ENCODE results near the gene IGF1.

IGF1 gene

DNA sequence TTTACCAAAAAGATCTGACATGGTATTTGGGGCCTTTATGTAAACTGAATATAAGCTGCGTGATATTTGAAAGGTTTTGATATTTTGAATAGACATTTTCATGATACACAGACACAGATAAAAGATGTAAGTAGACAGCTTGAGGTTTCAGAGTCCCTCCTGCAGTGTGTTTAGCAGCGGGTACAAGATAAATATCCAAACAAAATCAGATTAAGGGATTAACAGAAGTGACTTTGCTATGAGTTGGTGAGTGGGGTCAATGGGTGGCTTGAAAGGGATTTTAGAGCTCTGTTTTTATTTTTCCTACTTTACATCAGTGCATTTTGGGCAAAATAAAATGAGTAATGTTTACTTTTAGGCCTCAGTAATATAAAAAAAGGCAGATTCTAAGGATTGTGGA is 84.1 kb downstream of the IGF1 start:
- H3K27ac ChIP-seq (ENCODE audit: low read length), result no peak overlapping the region
- no peaks in the 10 kb centered on the region for H3K36me3 ChIP-seq (ENCODE audit: insufficient read depth, low read depth, low read length)
- H3K4me3 ChIP-seq (ENCODE audit: low read length), result no peak overlapping the region
- H3K9me3 ChIP-seq (ENCODE audit: insufficient read depth, low read depth, low read length), result no peaks in the 10 kb centered on the region
- H3K9ac ChIP-seq (ENCODE audit: low read depth, low read length), result no peak overlapping the region
- no peaks in the 10 kb centered on the region for H3K4me1 ChIP-seq (ENCODE audit: insufficient read depth, low read length)
- H3K27me3 ChIP-seq (ENCODE audit: insufficient read depth, low read length), result no peaks in the 10 kb centered on the region

GRCh38 chr12:102394200-102394599 is 86.2 kb downstream of the IGF1 start:
- Histone ChIP-seq H3K27ac (ENCODE audit: low read length) (no peak overlapping the region), H3K27me3 (ENCODE audit: insufficient read depth, low read length) (no peaks in the 10 kb centered on the region), H3K9ac (ENCODE audit: low read depth, low read length) (no peak overlapping the region), H3K4me1 (ENCODE audit: insufficient read depth, low read length) (no peaks in the 10 kb centered on the region), H3K36me3 (ENCODE audit: insufficient read depth, low read depth, low read length) (no peaks in the 10 kb centered on the region), H3K9me3 (ENCODE audit: insufficient read depth, low read depth, low read length) (no peaks in the 10 kb centered on the region), H3K4me3 (ENCODE audit: low read length) (no peak overlapping the region)

- Histone ChIP-seq H3K4me3 (ENCODE audit: low read length) (no peak overlapping the region), H3K4me1 (ENCODE audit: insufficient read depth, low read length) (no peaks in the 10 kb centered on the region), H3K9me3 (ENCODE audit: insufficient read depth, low read depth, low read length) (no peaks in the 10 kb centered on the region; the same call in 1 of the 2 replicates), H3K36me3 (ENCODE audit: insufficient read depth, low read depth, low read length) (no peaks in the 10 kb centered on the region), H3K27ac (ENCODE audit: low read length) (no peak overlapping the region), H3K9ac (ENCODE audit: low read depth, low read length) (no peak overlapping the region), H3K27me3 (ENCODE audit: insufficient read depth, low read length) (no peaks in the 10 kb centered on the region)
Observed at GRCh38 chr12:102390068-102390467, 90.3 kb downstream of the IGF1 start.

DNA sequence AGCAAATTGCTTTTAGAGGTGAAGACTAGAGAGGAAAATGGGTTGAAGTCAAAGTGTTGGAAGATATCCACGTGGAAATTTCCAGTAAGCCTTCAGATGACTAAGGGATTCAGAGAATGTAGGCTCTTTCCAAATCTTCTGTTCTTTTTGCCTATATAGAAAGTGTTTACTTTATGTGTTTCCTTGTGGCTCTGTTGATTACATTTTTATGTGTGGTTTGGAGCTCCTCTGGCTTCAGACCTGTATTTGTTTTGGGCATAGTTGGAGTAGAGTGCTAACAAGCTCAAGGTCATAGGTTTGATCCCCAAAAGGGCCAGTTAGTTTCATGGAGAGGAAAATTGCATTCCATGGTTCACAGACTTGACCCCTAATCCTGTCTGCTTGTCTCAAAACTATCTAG is 91.9 kb downstream of the IGF1 start:
- Histone ChIP-seq H3K27ac (ENCODE audit: low read length) (no peak overlapping the region), H3K36me3 (ENCODE audit: insufficient read depth, low read depth, low read length) (no peaks in the 10 kb centered on the region)

GRCh38 chr12:102385343-102385742 is 95.0 kb downstream of the IGF1 start:
- Histone ChIP-seq H3K27ac (ENCODE audit: low read length) (no peak overlapping the region), H3K9ac (ENCODE audit: low read depth, low read length) (no peak overlapping the region), H3K4me1 (ENCODE audit: insufficient read depth, low read length) (no peaks in the 10 kb centered on the region), H3K36me3 (ENCODE audit: insufficient read depth, low read depth, low read length) (no peaks in the 10 kb centered on the region), H3K9me3 (ENCODE audit: insufficient read depth, low read depth, low read length) (peaks cover 7% of the 10 kb centered on the region; the same call in 1 of the 2 replicates), H3K27me3 (ENCODE audit: insufficient read depth, low read length) (no peaks in the 10 kb centered on the region), H3K4me3 (ENCODE audit: low read length) (no peak overlapping the region)

More for the DNA sequence above, 91.9 kb downstream of the IGF1 start:
- no peak overlapping the region for H3K4me3 ChIP-seq (ENCODE audit: low read length)
- no peaks in the 10 kb centered on the region for H3K4me1 ChIP-seq (ENCODE audit: insufficient read depth, low read length)
- H3K9me3 ChIP-seq (ENCODE audit: insufficient read depth, low read depth, low read length), result peaks cover 7% of the 10 kb centered on the region; the same call in 1 of the 2 replicates
- H3K9ac ChIP-seq (ENCODE audit: low read depth, low read length), result no peak overlapping the region
- H3K27me3 ChIP-seq (ENCODE audit: insufficient read depth, low read length), result no peaks in the 10 kb centered on the region

DNA sequence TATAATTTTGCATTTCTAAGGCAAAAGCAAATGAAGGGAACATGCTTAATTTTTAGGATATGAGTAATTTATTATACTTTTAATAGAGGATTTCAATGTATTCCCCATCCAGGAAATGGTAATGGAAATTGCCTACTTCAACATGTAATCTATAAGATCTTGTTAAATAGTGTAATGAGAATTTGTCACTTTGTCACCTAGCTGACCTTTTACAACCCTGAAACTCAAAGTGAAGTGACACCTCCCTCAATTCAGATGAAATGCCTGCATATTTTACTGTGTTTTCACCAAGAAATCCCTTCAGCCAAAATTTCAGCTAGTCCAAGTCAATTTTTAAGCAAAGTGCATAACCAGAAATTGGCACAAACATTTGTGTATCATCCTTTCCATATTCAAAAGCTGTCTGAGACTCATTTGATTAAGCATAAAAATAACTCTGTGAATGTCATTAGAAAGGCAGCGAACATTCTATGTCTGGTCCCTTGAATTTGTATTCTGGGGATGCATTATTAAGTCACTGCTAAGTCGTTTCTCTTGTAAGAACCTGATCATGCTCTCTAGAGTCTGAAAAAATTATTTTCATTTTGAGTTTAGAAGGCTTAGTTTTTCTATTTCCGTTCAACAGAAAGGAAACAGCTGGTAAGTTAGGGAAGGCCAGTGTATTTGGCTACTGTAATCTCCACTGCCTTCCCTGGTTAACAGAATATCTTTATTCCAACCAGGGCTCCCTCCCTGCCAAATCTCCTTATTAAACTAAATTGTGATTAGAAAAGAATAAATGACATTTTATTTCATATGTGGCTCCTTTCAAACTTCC is 100.8 kb downstream of the IGF1 start:
- Histone ChIP-seq H3K36me3 (ENCODE audit: insufficient read depth, low read depth, low read length) (no peaks in the 10 kb centered on the region), H3K9ac (ENCODE audit: low read depth, low read length) (no peak overlapping the region), H3K27me3 (ENCODE audit: insufficient read depth, low read length) (no peaks in the 10 kb centered on the region), H3K4me1 (ENCODE audit: insufficient read depth, low read length) (no peaks in the 10 kb centered on the region), H3K4me3 (ENCODE audit: low read length) (no peak overlapping the region), H3K27ac (ENCODE audit: low read length) (no peak overlapping the region), H3K9me3 (ENCODE audit: insufficient read depth, low read depth, low read length) (peaks cover 7% of the 10 kb centered on the region; the same call in 1 of the 2 replicates)

DNA sequence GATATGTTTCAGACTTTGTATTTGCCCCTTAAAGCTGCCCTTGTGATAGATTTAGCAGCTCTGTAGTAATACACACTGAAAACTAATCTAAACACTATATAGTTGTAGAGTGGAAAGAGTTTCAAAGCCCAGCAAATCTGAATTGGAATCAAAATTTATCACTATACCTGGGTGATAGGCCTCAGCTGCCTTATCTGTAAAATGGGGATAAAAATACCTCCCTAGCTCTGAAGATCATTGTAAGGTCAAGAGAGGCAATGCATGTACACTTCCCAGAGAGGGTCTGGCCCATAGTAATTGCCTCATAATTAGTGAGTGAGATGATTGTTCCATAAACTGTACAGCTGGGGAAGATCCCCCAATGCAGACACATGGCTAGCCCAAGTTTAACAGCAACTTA is 103.6 kb downstream of the IGF1 start:
- Histone ChIP-seq H3K27ac (ENCODE audit: low read length) (no peak overlapping the region), H3K4me1 (ENCODE audit: insufficient read depth, low read length) (no peaks in the 10 kb centered on the region), H3K36me3 (ENCODE audit: insufficient read depth, low read depth, low read length) (no peaks in the 10 kb centered on the region), H3K9ac (ENCODE audit: low read depth, low read length) (no peak overlapping the region), H3K4me3 (ENCODE audit: low read length) (no peak overlapping the region), H3K9me3 (ENCODE audit: insufficient read depth, low read depth, low read length) (0 out of 2 replicates have a peak, but pooled peaks cover under 1% of the 10 kb centered on the region), H3K27me3 (ENCODE audit: insufficient read depth, low read length) (no peaks in the 10 kb centered on the region)

GRCh38 chr12:102376181-102376747 is 104.1 kb downstream of the IGF1 start:
- H3K9me3 ChIP-seq (ENCODE audit: insufficient read depth, low read depth, low read length), result 0 out of 2 replicates have a peak, but pooled peaks cover 3% of the 10 kb centered on the region
- no peak overlapping the region for H3K9ac ChIP-seq (ENCODE audit: low read depth, low read length)
- no peaks in the 10 kb centered on the region for H3K36me3 ChIP-seq (ENCODE audit: insufficient read depth, low read depth, low read length)
- no peaks in the 10 kb centered on the region for H3K27me3 ChIP-seq (ENCODE audit: insufficient read depth, low read length)
- no peaks in the 10 kb centered on the region for H3K4me1 ChIP-seq (ENCODE audit: insufficient read depth, low read length)
- H3K27ac ChIP-seq (ENCODE audit: low read length), result no peak overlapping the region
- no peak overlapping the region for H3K4me3 ChIP-seq (ENCODE audit: low read length)

DNA sequence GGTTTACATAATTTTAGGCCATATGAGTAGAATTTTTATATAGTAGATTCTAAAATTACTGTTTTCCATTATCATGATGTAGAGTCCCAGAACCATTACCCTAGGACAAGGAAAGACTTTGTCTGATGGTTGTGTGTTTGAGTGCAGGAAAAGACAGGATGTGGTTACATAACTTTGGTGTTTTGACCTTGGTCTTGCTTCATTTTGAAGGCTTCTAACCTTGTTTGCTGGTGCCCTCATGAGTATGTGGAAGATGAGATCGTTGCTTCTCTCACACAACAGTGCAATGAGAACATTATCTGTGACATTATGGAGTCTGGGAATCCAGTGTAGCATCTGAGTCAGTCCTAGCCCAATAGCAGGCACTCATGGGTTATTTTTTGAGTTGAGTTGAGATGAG is 106.2 kb downstream of the IGF1 start:
- Histone ChIP-seq H3K4me3 (ENCODE audit: low read length) (no peak overlapping the region), H3K27me3 (ENCODE audit: insufficient read depth, low read length) (no peaks in the 10 kb centered on the region), H3K36me3 (ENCODE audit: insufficient read depth, low read depth, low read length) (no peaks in the 10 kb centered on the region), H3K27ac (ENCODE audit: low read length) (no peak overlapping the region), H3K9me3 (ENCODE audit: insufficient read depth, low read depth, low read length) (peaks cover 12% of the 10 kb centered on the region; the same call in 1 of the 2 replicates), H3K9ac (ENCODE audit: low read depth, low read length) (no peak overlapping the region), H3K4me1 (ENCODE audit: insufficient read depth, low read length) (no peaks in the 10 kb centered on the region)

DNA sequence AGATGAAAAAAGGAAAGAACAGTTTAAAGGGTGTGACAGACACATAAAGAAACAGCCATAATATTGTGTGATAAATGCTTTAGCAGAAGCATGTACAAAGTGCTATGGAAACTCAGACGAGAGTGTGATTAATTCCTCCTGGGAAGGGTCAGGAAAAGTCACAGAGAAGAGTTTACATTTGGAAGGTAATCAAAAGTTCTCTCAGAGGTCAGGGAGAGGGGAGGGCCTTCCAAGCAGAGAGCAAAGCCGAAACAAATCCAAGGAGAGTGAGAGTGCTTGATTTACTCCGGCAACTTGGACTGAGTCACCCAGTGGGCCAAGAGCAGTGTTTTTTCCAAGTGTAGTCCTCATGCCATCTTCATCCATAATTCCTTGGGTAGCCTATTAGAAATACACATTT is 108.3 kb downstream of the IGF1 start:
- Histone ChIP-seq H3K9me3 (ENCODE audit: insufficient read depth, low read depth, low read length) (peaks cover 28% of the 10 kb centered on the region), H3K4me3 (ENCODE audit: low read length) (no peak overlapping the region), H3K27me3 (ENCODE audit: insufficient read depth, low read length) (no peaks in the 10 kb centered on the region), H3K27ac (ENCODE audit: low read length) (no peak overlapping the region), H3K36me3 (ENCODE audit: insufficient read depth, low read depth, low read length) (no peaks in the 10 kb centered on the region), H3K9ac (ENCODE audit: low read depth, low read length) (no peak overlapping the region), H3K4me1 (ENCODE audit: insufficient read depth, low read length) (no peaks in the 10 kb centered on the region)

DNA sequence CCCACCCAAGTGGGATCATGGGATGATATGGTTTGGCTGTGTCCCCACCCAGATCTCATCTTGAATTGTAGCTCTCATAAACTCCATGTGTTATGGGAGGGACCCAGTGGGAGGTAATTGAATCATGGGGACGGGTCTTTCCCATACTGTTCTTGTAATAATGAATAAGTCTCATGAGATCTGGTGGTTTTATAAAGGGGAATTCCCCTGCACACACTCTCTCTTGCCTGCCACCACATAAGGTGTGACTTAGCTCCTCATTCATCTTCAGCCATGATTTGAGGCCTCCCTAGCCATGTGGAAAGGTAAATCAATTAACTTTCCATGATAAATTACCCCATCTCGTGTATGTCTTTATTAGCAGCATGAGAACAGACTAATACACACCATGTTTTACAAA is 109.2 kb downstream of the IGF1 start:
- Histone ChIP-seq H3K36me3 (ENCODE audit: insufficient read depth, low read depth, low read length) (no peaks in the 10 kb centered on the region), H3K9ac (ENCODE audit: low read depth, low read length) (no peak overlapping the region), H3K4me1 (ENCODE audit: insufficient read depth, low read length) (no peaks in the 10 kb centered on the region), H3K27ac (ENCODE audit: low read length) (no peak overlapping the region), H3K27me3 (ENCODE audit: insufficient read depth, low read length) (no peaks in the 10 kb centered on the region), H3K9me3 (ENCODE audit: insufficient read depth, low read depth, low read length) (peaks cover 28% of the 10 kb centered on the region), H3K4me3 (ENCODE audit: low read length) (no peak overlapping the region)

GRCh38 chr12:102369876-102370275 is 110.5 kb downstream of the IGF1 start:
- H3K27me3 ChIP-seq (ENCODE audit: insufficient read depth, low read length), result no peaks in the 10 kb centered on the region
- no peak overlapping the region for H3K4me3 ChIP-seq (ENCODE audit: low read length)
- no peak overlapping the region for H3K27ac ChIP-seq (ENCODE audit: low read length)
- H3K4me1 ChIP-seq (ENCODE audit: insufficient read depth, low read length), result no peaks in the 10 kb centered on the region
- H3K36me3 ChIP-seq (ENCODE audit: insufficient read depth, low read depth, low read length), result no peaks in the 10 kb centered on the region
- H3K9me3 ChIP-seq (ENCODE audit: insufficient read depth, low read depth, low read length), result peaks cover 31% of the 10 kb centered on the region
- no peak overlapping the region for H3K9ac ChIP-seq (ENCODE audit: low read depth, low read length)
